HG02623 (cell line): ENCODE results near the gene ZDHHC16.

ENCODE experiments used
- ATAC-seq: cut with Tn5 transposase; IDR thresholded peaks from one replicate; pipeline ENCODE4 v1.9.1; 2021; ENCODE audit warnings: moderate library complexity; ENCODE audit not compliant: unreplicated experiment

The ZDHHC16 gene

GRCh38 chr10:97506199-97506991 lies 60.4 kb downstream of the ZDHHC16 start:
- no peak for ATAC-seq
